PC-9 (cell line): ENCODE results near the gene SCGB1C1.

Experiments used
- CTCF ChIP-seq: fragments of 200-600 bp; sonication (generic); conservative IDR thresholded peaks from 2 replicates; pipeline ENCODE4 v1.6.1; 2017; ENCODE audit warnings: mixed run types, antibody characterized with exemption, mild to moderate bottlenecking, moderate library complexity
- EZH2 ChIP-seq: fragments of 200-600 bp; sonication (generic); IDR thresholded peaks from 2 replicates; pipeline ENCODE4 v1.8.0; 2017; ENCODE audit warnings: antibody characterized with exemption, low read depth

DNA sequence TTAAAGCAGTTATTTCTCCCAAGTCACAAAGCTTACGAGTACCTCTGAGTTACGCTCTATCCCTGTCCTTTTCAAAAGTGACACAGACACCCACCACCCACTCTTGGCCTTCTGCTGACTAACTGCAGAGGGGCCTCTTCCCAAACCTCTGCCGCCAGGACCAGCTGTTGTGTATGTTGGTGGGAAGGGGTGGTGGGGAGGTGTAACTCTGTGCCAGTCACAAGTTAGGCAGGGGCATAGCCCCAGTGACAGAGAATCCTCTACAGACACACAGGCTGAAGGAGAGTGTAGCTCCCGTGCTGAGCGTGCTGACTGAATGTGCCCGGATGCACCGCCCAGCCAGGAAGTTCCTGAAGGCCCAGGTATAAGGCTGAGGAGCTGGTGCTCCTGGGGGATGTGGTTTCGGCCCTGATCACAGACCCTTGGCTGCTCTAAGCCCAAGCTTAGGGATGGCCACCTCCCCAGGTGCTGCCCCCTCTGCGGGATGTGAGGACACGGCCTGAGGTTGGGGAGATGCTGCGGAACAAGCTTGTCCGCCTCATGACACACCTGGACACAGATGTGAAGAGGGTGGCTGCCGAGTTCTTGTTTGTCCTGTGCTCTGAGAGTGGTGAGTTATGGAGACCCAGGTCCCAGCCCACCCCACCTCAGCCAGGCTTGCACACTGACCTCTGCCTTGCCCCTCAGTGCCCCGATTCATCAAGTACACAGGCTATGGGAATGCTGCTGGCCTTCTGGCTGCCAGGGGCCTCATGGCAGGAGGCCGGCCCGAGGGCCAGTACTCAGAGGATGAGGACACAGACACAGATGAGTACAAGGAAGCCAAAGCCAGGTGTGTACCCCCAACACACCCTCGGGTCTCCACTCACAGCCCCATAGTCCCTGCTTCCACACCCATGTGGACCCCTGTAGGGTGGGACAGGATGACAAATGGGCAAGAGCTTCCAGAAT, 19.5 kb downstream of the SCGB1C1 start:
- TF ChIP-seq CTCF (no peak), EZH2 (no peak)
